Mesangial cell (primary cell): Measurements from ENCODE around the gene DNAJB11. TPM values are rescaled to one million over a fixed set of nuclear protein-coding genes. Genes with fewer than 3 reads are reported as not detected.

Experiments used
- total RNA-seq: library from RNA; depleted of rRNA; stranded (reverse); fragments of >200 nt; gene quantifications from 2 replicates; pipeline ENCODE4 v1.2.3, GENCODE V29; 2015

The DNAJB11 gene
- 31.4 and 54.3 TPM in 2 replicates for total RNA-seq

DNA sequence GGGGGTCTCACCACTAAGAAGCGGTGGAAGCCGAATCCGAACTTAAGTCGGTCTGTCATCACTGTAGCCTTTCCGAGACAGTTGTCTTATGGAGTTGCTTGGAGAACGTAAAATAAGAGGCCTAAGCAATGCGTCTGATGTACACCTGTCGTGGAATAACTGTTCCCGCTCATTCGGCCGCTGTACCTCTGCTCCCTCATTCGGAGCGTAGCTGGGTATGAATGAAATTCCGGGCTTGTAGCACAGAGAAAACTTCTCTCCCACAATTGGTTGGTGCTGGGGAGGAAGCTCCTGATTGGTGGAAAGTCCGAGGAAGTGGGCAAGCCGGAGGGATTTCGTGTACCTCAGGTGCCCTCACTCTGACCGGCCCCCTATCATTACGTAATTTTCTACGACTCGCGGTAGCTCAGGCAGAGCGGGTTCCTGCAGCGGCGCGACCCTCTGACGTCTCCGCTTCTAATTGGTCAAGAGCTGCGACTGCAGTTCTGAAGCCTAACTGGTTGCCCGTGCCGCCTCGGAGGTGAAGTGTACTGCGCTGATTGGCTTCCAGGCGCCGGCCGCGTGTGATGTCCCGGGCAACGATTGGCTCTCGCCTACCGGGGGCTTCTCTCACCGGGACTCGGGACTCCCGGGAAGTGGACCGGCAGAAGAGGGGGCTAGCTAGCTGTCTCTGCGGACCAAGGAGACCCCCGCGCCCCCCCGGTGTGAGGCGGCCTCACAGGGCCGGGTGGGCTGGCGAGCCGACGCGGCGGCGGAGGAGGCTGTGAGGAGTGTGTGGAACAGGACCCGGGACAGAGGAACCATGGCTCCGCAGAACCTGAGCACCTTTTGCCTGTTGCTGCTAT, at the start of gene DNAJB11:
TSS of gene DNAJB11 (plus strand) at position 625 of the 845 bp plus-strand sequence. CDS start at position 803, 178 bp downstream.

DNA sequence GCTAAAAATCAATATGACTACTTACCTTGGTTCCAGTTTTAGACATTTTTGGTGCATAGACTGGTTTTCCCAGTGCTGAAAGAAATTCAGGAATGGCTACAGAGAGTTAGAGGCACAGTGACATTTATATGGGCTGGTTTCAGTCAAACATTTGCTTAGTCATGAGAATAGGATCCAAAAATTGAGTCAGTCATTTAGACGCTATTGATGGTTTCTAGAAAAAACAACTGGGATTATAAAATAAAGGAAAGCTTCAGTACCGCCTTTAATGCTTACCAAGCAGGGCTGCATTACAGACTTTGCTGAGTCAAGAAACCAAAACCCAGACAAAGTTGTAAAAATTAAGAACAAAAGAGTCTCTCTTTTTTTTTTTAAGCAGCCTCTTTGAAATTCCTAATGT, 26.2 kb upstream of the DNAJB11 start, which contains the start of gene CRYGS:
TSS of gene CRYGS (minus strand) at position 100 of the 400 bp plus-strand sequence. CDS start at position 46, 54 bp downstream.

DNA sequence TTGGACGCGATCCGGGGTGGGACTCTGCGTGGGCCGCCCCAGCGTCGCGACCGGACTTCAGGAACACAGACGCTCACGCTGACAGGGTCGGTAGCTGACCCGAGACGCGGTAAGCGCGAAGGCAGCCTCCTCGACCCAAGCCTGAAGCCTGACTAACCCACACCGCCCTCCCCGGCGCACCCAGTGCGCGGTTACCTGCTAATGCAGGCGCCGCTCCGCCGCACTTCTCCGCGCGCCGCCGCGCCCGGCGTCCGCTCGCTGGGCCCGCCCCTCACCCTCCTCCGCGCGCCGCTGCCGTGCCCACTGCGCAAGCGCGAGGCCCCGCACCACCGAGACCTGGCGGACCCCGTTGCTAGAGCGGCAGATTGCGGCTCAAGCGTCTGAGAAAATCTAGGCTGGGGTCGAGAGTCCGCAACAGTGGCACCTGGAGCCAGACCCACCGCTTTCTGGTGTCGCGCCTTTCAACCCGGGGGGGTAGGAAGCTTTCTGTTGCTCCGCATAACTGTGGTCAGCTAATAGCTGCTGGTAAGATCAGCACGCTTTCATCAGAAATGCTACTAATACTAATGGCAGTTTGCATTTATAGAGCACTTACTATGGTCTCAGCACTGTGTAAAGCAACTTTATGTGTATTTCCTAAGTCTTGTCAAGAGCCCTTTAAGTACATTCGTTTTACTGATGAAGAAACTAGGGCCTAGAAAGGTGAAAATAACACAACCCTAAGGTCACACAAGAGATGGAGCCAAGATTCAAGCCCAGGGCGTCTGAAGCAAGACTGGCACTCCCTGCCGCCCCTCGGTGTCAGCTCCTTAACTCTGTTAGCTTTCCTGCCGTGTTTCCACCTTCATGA, 3.2 kb upstream of the DNAJB11 start, which contains the start of gene TBCCD1:
TSS of gene TBCCD1 (minus strand) at position 268 of the 850 bp plus-strand sequence. CDS start 3,010 bp downstream, outside the sequence.

DNA sequence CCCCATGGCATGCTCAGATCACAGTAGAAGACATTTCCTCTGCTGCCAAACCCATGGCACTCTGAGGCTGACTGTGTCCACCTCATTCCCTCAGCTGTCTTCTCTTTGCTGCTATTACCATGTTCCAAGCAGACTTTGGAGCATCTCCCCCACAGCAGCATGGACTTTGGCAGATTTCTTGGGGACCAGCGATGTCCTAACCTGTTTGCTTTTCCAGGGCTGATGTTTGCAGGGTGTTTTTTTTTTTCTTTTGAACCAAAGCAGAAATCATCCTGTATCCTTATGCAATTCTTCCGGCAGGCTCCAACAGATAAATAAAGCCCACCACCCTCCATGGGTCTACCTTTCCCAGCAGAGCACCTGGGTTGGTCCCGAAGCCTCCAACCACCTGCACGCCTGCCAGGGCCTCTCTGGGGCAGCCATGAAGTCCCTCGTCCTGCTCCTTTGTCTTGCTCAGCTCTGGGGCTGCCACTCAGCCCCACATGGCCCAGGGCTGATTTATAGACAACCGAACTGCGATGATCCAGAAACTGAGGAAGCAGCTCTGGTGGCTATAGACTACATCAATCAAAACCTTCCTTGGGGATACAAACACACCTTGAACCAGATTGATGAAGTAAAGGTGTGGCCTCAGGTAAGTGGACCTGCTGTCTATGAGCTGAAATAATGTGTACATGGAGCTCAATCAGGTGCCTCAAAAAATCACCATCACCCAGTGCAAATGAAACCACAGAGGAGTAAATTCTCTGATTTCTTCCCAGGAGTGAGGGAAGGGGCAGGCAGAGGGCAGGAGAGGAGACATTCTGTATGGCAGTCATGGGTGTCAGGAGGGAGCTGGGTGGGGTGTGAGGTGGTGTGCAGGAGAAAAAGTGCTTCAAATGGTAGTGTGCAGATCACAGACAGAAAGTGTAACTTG, 42.5 kb downstream of the DNAJB11 start, which contains the start of gene AHSG:
TSS of gene AHSG (plus strand) at position 340 of the 916 bp plus-strand sequence. CDS start at position 422, 82 bp downstream.

Other genes starting within 250 kb of the DNAJB11 start
- 0.13 and 0.16 TPM in 2 replicates for gene DGKG, start 208.5 kb upstream of the DNAJB11 start, total RNA-seq
- gene CRYGS, start 26.3 kb upstream of the DNAJB11 start, total RNA-seq: 0.25 and 0.98 TPM in 2 replicates
- 10.0 and 14.2 TPM in 2 replicates for gene TBCCD1, start 3.4 kb upstream of the DNAJB11 start, total RNA-seq
- not detected in 2 replicates for gene AHSG, start 42.3 kb downstream of the DNAJB11 start, total RNA-seq
- gene FETUB, start 69.7 kb downstream of the DNAJB11 start, total RNA-seq: not detected in 2 replicates
- gene HRG, start 95.3 kb downstream of the DNAJB11 start, total RNA-seq: not detected in 2 replicates
- not detected in 2 replicates for gene KNG1, start 146.6 kb downstream of the DNAJB11 start, total RNA-seq
- gene EIF4A2, start 212.9 kb downstream of the DNAJB11 start, total RNA-seq: 110 and 233 TPM in 2 replicates
- 7.5 and 49.0 TPM in 2 replicates for gene RFC4, start 235.8 kb downstream of the DNAJB11 start, total RNA-seq